GM12878 (cell line): ENCODE measurements around the gene CA11. TPM values are rescaled to one million over a fixed set of nuclear protein-coding genes. Genes with fewer than 3 reads are reported as not detected.

ENCODE experiments used
- ATAC-seq: fragments of 200-7000 bp; cut with Tn5 transposase; 3 replicates; pipeline ENCODE4 v1.9.1; 2020; ENCODE audit warnings: mild to moderate bottlenecking, moderate library complexity
- BruUV-seq: library from RNA; stranded (reverse); fragments of 400-500 nt; replicated peaks from 2 replicates; lab custom pipeline; 2021; lab: Mats Ljungman, UMichigan
- CTCF ChIA-PET: fragments of 300-600 bp; sonication (Branson Sonifier 250); formaldehyde crosslinking; extraction: SDS; loops from one replicate; lab custom pipeline; 2021; ENCODE audit warnings: inconsistent platforms; lab: Yijun Ruan, JAX
- POLR2A ChIA-PET: fragments of 350-600 bp; formaldehyde crosslinking; extraction: SDS; loops from one replicate; lab custom pipeline; 2021; ENCODE audit warnings: inconsistent platforms; lab: Charles Lee
- RAD21 ChIA-PET: fragments of 300-600 bp; sonication (Branson Sonifier 250); formaldehyde crosslinking; loops from one replicate; lab custom pipeline; 2023; ENCODE audit warnings: antibody characterized with exemption; ENCODE audit not compliant: unreplicated experiment; lab: Charles Lee
- SMC1A ChIA-PET: fragments of 300-600 bp; sonication (Branson Sonifier 250); formaldehyde crosslinking; loops from one replicate; lab custom pipeline; 2023; ENCODE audit not compliant: unreplicated experiment, uncharacterized antibody; lab: Charles Lee
- DNase-seq: peaks from one replicate; pipeline ENCODE4 v3.0.0-alpha.2; 2011; ENCODE audit warnings: low read depth, low spot score
- FAIRE-seq: peaks from 3 replicates; lab custom pipeline; 2011; peaks lifted over from hg19 to GRCh38; lab: Jason Lieb, UNC
- H2AFZ ChIP-seq: 2 replicates; pipeline ENCODE4 v1.6.0; 2011; ENCODE audit warnings: low read depth, low read length, control low read depth; ENCODE audit not compliant: control insufficient read depth
- H3K27ac ChIP-seq: 2 replicates; pipeline ENCODE4 v1.5.1; 2011; ENCODE audit warnings: control low read depth; ENCODE audit not compliant: control insufficient read depth, insufficient read depth
- H3K27me3 ChIP-seq, 2 experiments: replicated peaks in 1 of 2; 2 replicates each; pipeline versions ENCODE4 v1.6.0 to v1.6.1; 2011; ENCODE audit warnings: low read length in 1 of 2; ENCODE audit not compliant: control insufficient read depth in 2 of 2, insufficient read depth in 2 of 2
- H3K36me3 ChIP-seq, 2 experiments: 2 replicates each; pipeline ENCODE4 v1.5.1; 2011; ENCODE audit warnings: low read length in 1 of 2; ENCODE audit not compliant: control insufficient read depth in 2 of 2, insufficient read depth in 2 of 2
- H3K4me1 ChIP-seq: 2 replicates; pipeline ENCODE4 v1.6.1; 2011; ENCODE audit warnings: mild to moderate bottlenecking, low read length, moderate library complexity, mixed read lengths; ENCODE audit not compliant: control insufficient read depth, insufficient read depth
- H3K4me2 ChIP-seq: 2 replicates; pipeline ENCODE4 v1.6.0; 2011; ENCODE audit warnings: control low read depth; ENCODE audit not compliant: control insufficient read depth, insufficient read depth
- H3K4me3 ChIP-seq: fragments of 200-600 bp; sonication (generic); 2 replicates; pipeline ENCODE4 v1.5.1; 2016
- H3K79me2 ChIP-seq: 2 replicates; pipeline ENCODE4 v1.6.0; 2011; ENCODE audit warnings: low read length; ENCODE audit not compliant: control insufficient read depth, insufficient read depth
- H3K9ac ChIP-seq: 2 replicates; pipeline ENCODE4 v1.8.0; 2011; ENCODE audit warnings: low read length, control low read depth, mixed read lengths; ENCODE audit not compliant: control insufficient read depth, insufficient read depth
- H3K9me3 ChIP-seq: replicated peaks from 3 replicates; pipeline ENCODE4 v1.5.1; 2011; ENCODE audit warnings: mild to moderate bottlenecking, low read length; ENCODE audit not compliant: control insufficient read depth, insufficient read depth
- H4K20me1 ChIP-seq: 2 replicates; pipeline ENCODE4 v1.6.0; 2011; ENCODE audit not compliant: control insufficient read depth, insufficient read depth
- NBN ChIP-seq: fragments of 450-650 bp; IDR thresholded peaks from 2 replicates; pipeline ENCODE4 v1.6.1; 2016
- NRF1 ChIP-seq: conservative IDR thresholded peaks from 2 replicates; pipeline ENCODE4 v1.6.1; 2011; ENCODE audit warnings: mild to moderate bottlenecking, low read depth, low read length, improper control_type of control experiment
- SMAD1 ChIP-seq: fragments of 450-650 bp; IDR thresholded peaks from 2 replicates; pipeline ENCODE4 v1.6.1; 2018; ENCODE audit warnings: mild to moderate bottlenecking, low read depth; ENCODE audit not compliant: partially characterized antibody
- YY1 ChIP-seq: IDR thresholded peaks from 2 replicates; pipeline ENCODE4 v1.6.1; 2011; ENCODE audit warnings: low read depth, mild to moderate bottlenecking, low read length
- ZNF207 ChIP-seq: fragments of 450-650 bp; IDR thresholded peaks from 2 replicates; pipeline ENCODE4 v1.6.1; 2014; ENCODE audit warnings: antibody characterized with exemption, mild to moderate bottlenecking, borderline replicate concordance
- ZNF592 ChIP-seq: fragments of 450-650 bp; IDR thresholded peaks from 2 replicates; pipeline ENCODE4 v1.6.1; 2017; ENCODE audit warnings: mild to moderate bottlenecking, moderate library complexity
- ZZZ3 ChIP-seq: IDR thresholded peaks from 2 replicates; pipeline ENCODE4 v1.6.1; 2011; ENCODE audit warnings: low read depth; ENCODE audit not compliant: control insufficient read depth, insufficient read length
- WGBS: methylation state at CpG from one replicate; pipeline ENCODE4 v1.1.6; 2016; ENCODE audit warnings: low lambda C conversion rate; ENCODE audit not compliant: insufficient replicate concordance, insufficient coverage; ENCODE audit errors: missing lambda C conversion rate; 5-methylcytosine and 5-hydroxymethylcytosine counted together
- in situ Hi-C: fragments of 300-500 bp; cut with MboI; formaldehyde crosslinking; loops from 9 replicates; pipeline ENCODE4 v1.14.3; 2018; ENCODE audit warnings: mixed read lengths
- intact Hi-C: fragments of 100-400 bp; cut with micrococcal nuclease; formaldehyde crosslinking; loops from one replicate; pipeline ENCODE4 v1.14.2; 2022; ENCODE audit not compliant: unreplicated experiment
- polyA plus RNA-seq, 11 experiments: library from polyadenylated mRNA; depleted of rRNA in 4 of 11; unstranded in 6 of 11; stranded (reverse) in 5 of 11; fragments of >200 nt; fragmentation: Nextera tagmentation in 4 of 11; fragmentation: Illumina TruSeq in 1 of 11; extraction: Ambion mirVana in 4 of 11; extraction: Trizol in 1 of 11; gene quantifications; 1 replicate in 1 of 11; 2 replicates in 10 of 11; pipeline versions ENCODE4 v1.2.1 to v1.2.3, GENCODE V29; 2011 to 2016; ENCODE audit warnings: inconsistent platforms in 2 of 11, missing spikeins in 2 of 11, low read depth in 1 of 11
- total RNA-seq, 4 experiments: library from RNA; depleted of rRNA in 3 of 4; stranded (reverse); fragments of >200 nt in 3 of 4; fragmentation: Illumina TruSeq in 1 of 4; extraction: Trizol in 1 of 4; gene quantifications; 2 replicates each; pipeline versions ENCODE4 v1.2.1 to v1.2.3, GENCODE V29; 2013 to 2021

CA11 gene
- total and polyA plus RNA-seq, 10 of the 15 experiments (the other 5 are each of a cell fraction or from before 2014, with no cell fraction given): 1.7 to 7.5 (median 2.4) TPM

DNA sequence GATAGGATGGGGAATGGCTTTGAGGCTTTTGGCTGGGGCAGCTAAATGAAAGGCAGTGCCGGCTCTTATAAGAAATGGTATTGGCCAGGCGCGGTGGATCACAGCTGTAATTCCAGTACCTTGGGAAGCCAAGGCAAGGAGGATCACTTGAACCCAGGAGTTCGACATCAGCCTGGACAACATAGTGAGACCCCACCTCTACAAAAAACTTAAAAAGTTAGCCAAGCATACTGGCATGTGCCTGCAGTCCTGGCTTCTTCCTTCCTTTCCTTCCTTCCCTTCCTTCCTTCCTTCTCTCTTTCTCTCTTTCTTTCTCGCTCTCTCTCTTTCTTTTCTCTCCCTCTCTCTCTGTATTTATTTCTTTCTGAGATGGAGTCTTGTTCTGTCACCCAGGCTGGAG lies 3.1 kb downstream of the CA11 start:
- H3K4me2 ChIP-seq: no peak overlapping the region
- TF ChIP-seq SMAD1 (no peak), ZZZ3 (no peak), ZNF207 (no peak), YY1 (no peak), NRF1 (no peak), NBN (no peak), ZNF592 (no peak)
- TF ChIP-seq, all 136 proteins: peak for 0
- WGBS: 65% methylated on average over 5 of the region's 5 CpGs
- Histone ChIP-seq H3K9me3 (no peaks in the 10 kb centered on the region), H4K20me1 (no peaks in the 10 kb centered on the region), H3K4me1 (peaks cover 23% of the 10 kb centered on the region), H3K27me3 (no peaks in the 10 kb centered on the region), H2AFZ (no peak overlapping the region), H3K27ac (no peak overlapping the region), H3K9ac (no peak overlapping the region), H3K79me2 (no peaks in the 10 kb centered on the region), H3K4me3 (no peak overlapping the region), H3K36me3 (no peaks in the 10 kb centered on the region)
- ChIA-PET POLR2A (interaction anchor here (0.6 to 0.7 kb wide), 3 partner anchors 24 to 202 kb away, joined by 3 to 5 read pairs (median 4); partner anchors contain the start of genes RPL18 and SPHK2), CTCF (interaction anchor here (0.6 to 1.2 kb wide), 2 partner anchors 28 to 145 kb away, joined by 3 read pairs; no protein-coding TSS in a partner anchor), SMC1A (interaction anchor here (0.6 kb wide), 1 partner anchor 9 kb away, joined by 3 read pairs; no protein-coding TSS in a partner anchor), RAD21 (no interaction called here)
- ATAC-seq: no peak
- no TSS peak for BruUV-seq
- DNase-seq: no peak
- in situ Hi-C loops: loop anchor here (25.0 kb wide), 1 partner anchor 1244 kb away; the partner anchor contains the start of genes AKT1S1, IL4I1 and TBC1D17
- FAIRE-seq: no peak
- intact Hi-C loops: no loop called here
